ENCODE data around the gene PELI3. TPM values are rescaled to one million over a fixed set of nuclear protein-coding genes. Genes with fewer than 3 reads are reported as not detected.
A peak's percentile ranks its signal among the peaks of the same experiment; 100 is the strongest.

The PELI3 gene
- total and polyA plus RNA-seq, 2 of the 8 experiments (the other 6 are each of a cell fraction or from before 2014, with no cell fraction given) = 5.2 to 7.6 TPM

GRCh38 chr11:66494935-66495334 lies 28.2 kb downstream of the PELI3 start:
- H3K23me2 ChIP-seq (ENCODE audit: low read depth, low read length) = no peaks in the 10 kb centered on the region
- H3K14ac ChIP-seq (ENCODE audit: insufficient read length) = no peak overlapping the region
- 89% methylated on average over 13 of the region's 14 CpGs; no CpG with 5 or more reads in 1 of the 2 experiments for WGBS, 2 experiments (ENCODE audit: extremely low coverage in 1 of 2, insufficient coverage in 1 of 2, insufficient read length in 1 of 2, insufficient replicate concordance in 2 of 2, low coverage in 1 of 2, low lambda C conversion rate in 2 of 2, missing lambda C conversion rate in 1 of 2)
- ChIA-PET CTCF (ENCODE audit: partially characterized antibody) (interaction anchor here (0.7 to 3.3 kb wide), 16 partner anchors 8 to 343 kb away, joined by 3 to 18 read pairs (median 4); partner anchors contain the start of genes MRPL11 and RBM4B), POLR2A (ENCODE audit: partially characterized antibody) (interaction anchor here (0.9 to 1.1 kb wide), 3 partner anchors 15 to 118 kb away, joined by 3 to 4 read pairs (median 4); partner anchors contain the start of gene DPP3)
- no peak overlapping the region for H4K5ac ChIP-seq (ENCODE audit: insufficient read length, low read depth, low read length)
- no peak overlapping the region for H3K4me3 ChIP-seq (ENCODE audit: extremely low read depth in 1 of 4, insufficient read depth in 2 of 4, low read depth in 3 of 4, low read length in 4 of 4)
- H3K18ac ChIP-seq (ENCODE audit: extremely low read depth, low read length) = no peak overlapping the region
- no peak overlapping the region for H3K9ac ChIP-seq (replicated peaks in 1 of 4; ENCODE audit: extremely low read depth in 1 of 4, low read depth in 3 of 4, low read length in 3 of 4)
- H2AK5ac ChIP-seq (ENCODE audit: low read depth, low read length) = no peak overlapping the region
- H2BK120ac ChIP-seq (replicated peaks; ENCODE audit: low read depth, low read length) = no peak overlapping the region
- H3K9me3 ChIP-seq (ENCODE audit: insufficient read depth in 2 of 2, low read depth in 1 of 2, low read length in 1 of 2) = no peaks in the 10 kb centered on the region
- H4K91ac ChIP-seq (replicated peaks; ENCODE audit: insufficient read length, low read length) = no peak overlapping the region
- H2BK5ac ChIP-seq (ENCODE audit: low read depth, low read length) = no peak overlapping the region
- H4K20me1 ChIP-seq (replicated peaks in 1 of 2; ENCODE audit: control insufficient read depth in 1 of 2, insufficient read depth in 2 of 2, low read length in 2 of 2) = peaks cover 0 to 2% of the 10 kb centered on the region in 2 experiments
- no peaks in the 10 kb centered on the region for H3K27me3 ChIP-seq (replicated peaks in 1 of 4; ENCODE audit: control insufficient read depth in 3 of 4, extremely low read depth in 1 of 4, insufficient read depth in 3 of 4, low read length in 3 of 4)
- no peak overlapping the region for H3K56ac ChIP-seq (replicated peaks; ENCODE audit: insufficient read length, low read depth, low read length)
- H3K79me1 ChIP-seq (ENCODE audit: low read depth, low read length) = no peaks in the 10 kb centered on the region
- peak in 1 of 2 experiments; percentile 68 for DNase-seq (ENCODE audit: low read depth in 1 of 2, low spot score in 2 of 2)
- peaks cover 0 to 12% (median 5%) of the 10 kb centered on the region in 4 experiments; a peak in 4 of 7 replicates for H3K4me1 ChIP-seq (replicated peaks in 1 of 4; ENCODE audit: control insufficient read depth in 3 of 4, insufficient read depth in 4 of 4, low read length in 3 of 4)
- H3K4ac ChIP-seq (replicated peaks; ENCODE audit: insufficient read length, low read depth, low read length) = no peak overlapping the region
- no peak overlapping the region for H2AFZ ChIP-seq (ENCODE audit: low read length)
- H4K8ac ChIP-seq (ENCODE audit: extremely low read depth, insufficient read depth, low read length) = peak overlapping the region; percentile 18; the same call in 1 of the 2 replicates
- H3K4me2 ChIP-seq (ENCODE audit: insufficient read depth in 1 of 2, low read depth in 2 of 2, low read length in 2 of 2) = no peak overlapping the region
- peaks cover 6 to 22% (median 11%) of the 10 kb centered on the region in 4 experiments for H3K36me3 ChIP-seq (ENCODE audit: control insufficient read depth in 2 of 4, insufficient read depth in 4 of 4, low read length in 3 of 4)
- H3K79me2 ChIP-seq (ENCODE audit: control insufficient read depth in 1 of 2, insufficient read depth in 2 of 2, low read length in 2 of 2) = no peaks in the 10 kb centered on the region
- no peak overlapping the region for H2BK15ac ChIP-seq (ENCODE audit: low read length)
- no peak overlapping the region for H2BK20ac ChIP-seq (ENCODE audit: low read length)
- H3K23ac ChIP-seq (ENCODE audit: insufficient read length) = no peak overlapping the region
- H3K27ac ChIP-seq (ENCODE audit: low read depth, low read length) = no peak overlapping the region
- no peak for FAIRE-seq
- no peak overlapping the region for H2BK12ac ChIP-seq (ENCODE audit: low read depth, low read length)
- TF ChIP-seq TAF1 (IDR thresholded peaks at IDR 0.05; ENCODE audit: low read depth, low read length) (no peak), CTCF (IDR thresholded peaks at IDR 0.05; ENCODE audit: control extremely low read depth in 1 of 3, insufficient read depth in 1 of 3, low read depth in 1 of 3, low read length in 3 of 3) (peak; percentile 32 to 53 (median 46)), ATF2 (IDR thresholded peaks at IDR 0.05; ENCODE audit: low read length) (no peak), EP300 (IDR thresholded peaks at IDR 0.05; ENCODE audit: borderline replicate concordance in 1 of 2, low read depth in 2 of 2, low read length in 2 of 2) (no peak), USF2 (IDR thresholded peaks at IDR 0.05; ENCODE audit: low read length) (no peak), E2F6 (IDR thresholded peaks at IDR 0.05) (no peak)
